Natural killer cell (primary cell): ENCODE data around the gene DUS1L. TPM values are rescaled to one million over a fixed set of nuclear protein-coding genes. Genes with fewer than 3 reads are reported as not detected.

Experiments
- ATAC-seq, 3 donors: fragments of 150-1000 bp in 2 of 3; fragments of 200-7000 bp in 1 of 3; cut with Tn5 transposase; 1 replicate in 1 of 3; 2 replicates in 2 of 3; pipeline ENCODE4 v1.10.0; 2021; ENCODE audit warnings: mild to moderate bottlenecking in 2 of 3, moderate library complexity in 2 of 3
- DNase-seq, 2 donors: peaks; one replicate each; pipeline versions ENCODE4 v3.0.0 to v3.0.0-alpha.2; 2013 to 2021; ENCODE audit warnings: mixed read lengths in 1 of 2
- H3K27ac ChIP-seq: one replicate; pipeline ENCODE4 v1.5.1; 2013; ENCODE audit warnings: mild to moderate bottlenecking, low read length
- H3K27me3 ChIP-seq: one replicate; pipeline ENCODE4 v1.6.1; 2013; ENCODE audit warnings: low read length; ENCODE audit not compliant: control insufficient read depth, insufficient read depth
- H3K36me3 ChIP-seq: one replicate; pipeline ENCODE4 v1.6.1; 2013; ENCODE audit warnings: low read length; ENCODE audit not compliant: control insufficient read depth, insufficient read depth
- H3K4me1 ChIP-seq: one replicate; pipeline ENCODE4 v1.6.1; 2013; ENCODE audit warnings: low read length; ENCODE audit not compliant: control insufficient read depth, insufficient read depth
- H3K4me3 ChIP-seq: one replicate; pipeline ENCODE4 v1.5.1; 2013; ENCODE audit warnings: low read length
- H3K9me3 ChIP-seq: one replicate; pipeline ENCODE4 v1.6.1; 2013; ENCODE audit warnings: low read length; ENCODE audit not compliant: control insufficient read depth, insufficient read depth
- H3K27ac Mint-ChIP-seq, 2 donors: one replicate each; pipeline ENCODE4 v1.8.0; 2022; ENCODE audit warnings: mild to moderate bottlenecking in 2 of 2, mixed read lengths in 2 of 2, moderate library complexity in 1 of 2
- H3K27me3 Mint-ChIP-seq, 2 donors: one replicate each; pipeline ENCODE4 v1.8.0; 2022; ENCODE audit warnings: low read depth in 2 of 2, mixed read lengths in 2 of 2
- H3K36me3 Mint-ChIP-seq: one replicate; pipeline ENCODE4 v1.8.0; 2022; ENCODE audit warnings: mixed read lengths
- H3K4me1 Mint-ChIP-seq, 2 donors: one replicate each; pipeline ENCODE4 v1.8.0; 2022; ENCODE audit warnings: mixed read lengths in 2 of 2
- H3K4me3 Mint-ChIP-seq: one replicate; pipeline ENCODE4 v1.8.0; 2022; ENCODE audit warnings: mild to moderate bottlenecking, moderate library complexity, mixed read lengths
- H3K9me3 Mint-ChIP-seq, 2 donors: one replicate each; pipeline ENCODE4 v1.8.0; 2022; ENCODE audit warnings: mixed read lengths in 2 of 2
- CTCF ChIP-seq: fragments of 200-600 bp; IDR thresholded peaks from one replicate; pipeline ENCODE4 v1.8.0; 2022; ENCODE audit warnings: antibody characterized with exemption
- WGBS: methylation state at CpG from one replicate; pipeline ENCODE4 v1.1.7; 2013; ENCODE audit warnings: missing lambda C conversion rate; ENCODE audit not compliant: insufficient coverage; 5-methylcytosine and 5-hydroxymethylcytosine counted together
- intact Hi-C: fragments of 100-400 bp; cut with micrococcal nuclease; formaldehyde crosslinking; loops from one replicate; pipeline ENCODE4 v1.14.2; 2022
- total RNA-seq, 4 donors: library from RNA; stranded (reverse); fragments of 120-200 nt in 1 of 4; gene quantifications; one replicate each; pipeline versions ENCODE4 v1.2.3 to v1.2.4, GENCODE V29; 2013 to 2022

Gene DUS1L
- total RNA-seq, 3 donors from 2014 or later (not counting 1 experiment from before 2014, with no cell fraction given): 122 to 144 (median 136) TPM

- H3K27me3 Mint-ChIP-seq: no peaks in the 10 kb centered on the region
- Histone ChIP-seq H3K4me1 (no peaks in the 10 kb centered on the region), H3K9me3 (no peaks in the 10 kb centered on the region), H3K4me3 (no peak overlapping the region), H3K36me3 (peaks cover 69% of the 10 kb centered on the region), H3K27ac (no peak overlapping the region), H3K27me3 (no peaks in the 10 kb centered on the region)
- no peaks in the 10 kb centered on the region for H3K36me3 Mint-ChIP-seq
- H3K9me3 Mint-ChIP-seq: no peaks in the 10 kb centered on the region
- no peaks in the 10 kb centered on the region for H3K4me1 Mint-ChIP-seq
- ATAC-seq (no peak), DNase-seq (no peak)
- no peak overlapping the region for H3K4me3 Mint-ChIP-seq
- H3K27ac Mint-ChIP-seq: no peak overlapping the region
- no peak for TF ChIP-seq CTCF
- 97% methylated on average over 47 of the region's 47 CpGs for WGBS
- intact Hi-C loops: no loop called here
Observed at GRCh38 chr17:82088838-82089722, 23.5 kb upstream of the DUS1L start.

GRCh38 chr17:82087961-82088837, 22.6 kb upstream of the DUS1L start:
- intact Hi-C loops: no loop called here
- whole genome bisulfite sequencing: 96% methylated on average over 46 of the region's 48 CpGs
- no peak for DNase-seq

GRCh38 chr17:82086941-82087906, 21.6 kb upstream of the DUS1L start:
- 96% methylated on average over 39 of the region's 39 CpGs for WGBS
- no peak overlapping the region for H3K4me3 ChIP-seq
- intact Hi-C loops: no loop called here
- no peaks in the 10 kb centered on the region for H3K36me3 Mint-ChIP-seq
- H3K9me3 Mint-ChIP-seq: no peaks in the 10 kb centered on the region
- no peaks in the 10 kb centered on the region for H3K9me3 ChIP-seq
- no peak for TF ChIP-seq CTCF
- no peaks in the 10 kb centered on the region for H3K27me3 Mint-ChIP-seq
- H3K4me1 ChIP-seq: no peaks in the 10 kb centered on the region
- no peak overlapping the region for H3K27ac Mint-ChIP-seq
- no peaks in the 10 kb centered on the region for H3K27me3 ChIP-seq
- H3K4me3 Mint-ChIP-seq: no peak overlapping the region
- peaks cover 71% of the 10 kb centered on the region for H3K36me3 ChIP-seq
- ATAC-seq: no peak
- H3K27ac ChIP-seq: no peak overlapping the region
- DNase-seq: no peak
- H3K4me1 Mint-ChIP-seq: no peaks in the 10 kb centered on the region

More at GRCh38 chr17:82087961-82088837, 22.6 kb upstream of the DUS1L start:
- Histone ChIP-seq H3K27me3 (no peaks in the 10 kb centered on the region), H3K27ac (no peak overlapping the region), H3K36me3 (peaks cover 68% of the 10 kb centered on the region), H3K9me3 (no peaks in the 10 kb centered on the region), H3K4me1 (no peaks in the 10 kb centered on the region), H3K4me3 (no peak overlapping the region)
- no peaks in the 10 kb centered on the region for H3K4me1 Mint-ChIP-seq
- no peaks in the 10 kb centered on the region for H3K9me3 Mint-ChIP-seq
- no peaks in the 10 kb centered on the region for H3K36me3 Mint-ChIP-seq
- H3K4me3 Mint-ChIP-seq: no peak overlapping the region
- H3K27me3 Mint-ChIP-seq: no peaks in the 10 kb centered on the region
- TF ChIP-seq CTCF: no peak
- no peak overlapping the region for H3K27ac Mint-ChIP-seq
- no peak for ATAC-seq
